ENCODE data around the gene RSPRY1.

- TF ChIP-seq EZH2 (optimal IDR thresholded peaks at IDR 0.05; ENCODE audit: low read depth, low read length) (no peak), CTCF (IDR thresholded peaks at IDR 0.05; ENCODE audit: low read length) (no peak), EZH2phosphoT487 (IDR thresholded peaks at IDR 0.05; ENCODE audit: low read length) (no peak)
These were observed 58.3 kb downstream of the RSPRY1 start for GRCh38 chr16:57244463-57244766.

All from MM.1S (cell line).